Stimulated activated CD4-positive, alpha-beta T cell treated with anti-CD3 and anti-CD28 coated beads, Interleukin-12 subunit alpha, Interleukin-12 subunit beta, amount 100 ng/mL, for 48 hours (primary cell): ENCODE data around the gene PPM1N.

ENCODE experiments used
- DNase-seq, 3 donors: peaks; one replicate each; pipeline ENCODE4 v3.0.0-alpha.2; 2020; ENCODE audit warnings: low read depth in 2 of 3, low spot score in 1 of 3

Gene PPM1N

DNA sequence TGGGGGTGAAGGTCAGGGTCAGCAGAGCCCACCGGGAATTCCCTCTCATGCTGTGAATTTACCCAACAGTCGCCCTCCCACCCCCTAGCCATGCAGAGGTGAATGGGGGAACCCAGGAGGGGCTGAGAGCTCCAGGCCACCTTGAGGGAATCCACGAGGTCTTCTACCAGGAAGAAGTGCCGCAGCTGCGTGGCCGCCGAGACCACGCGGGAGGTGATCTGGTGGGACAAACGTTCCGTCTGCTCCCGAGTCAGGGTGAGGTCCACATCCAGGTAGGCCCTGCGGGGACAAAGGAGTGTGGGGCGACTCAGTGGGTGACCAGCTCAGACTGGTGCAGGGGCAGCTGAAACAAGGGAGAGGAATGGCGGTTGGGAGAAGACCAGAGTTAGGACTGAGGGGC is 9.5 kb upstream of the PPM1N start:
- no peak for DNase-seq

GRCh38 chr19:45489216-45489855 is 8.9 kb upstream of the PPM1N start:
- DNase-seq, result no peak

DNA sequence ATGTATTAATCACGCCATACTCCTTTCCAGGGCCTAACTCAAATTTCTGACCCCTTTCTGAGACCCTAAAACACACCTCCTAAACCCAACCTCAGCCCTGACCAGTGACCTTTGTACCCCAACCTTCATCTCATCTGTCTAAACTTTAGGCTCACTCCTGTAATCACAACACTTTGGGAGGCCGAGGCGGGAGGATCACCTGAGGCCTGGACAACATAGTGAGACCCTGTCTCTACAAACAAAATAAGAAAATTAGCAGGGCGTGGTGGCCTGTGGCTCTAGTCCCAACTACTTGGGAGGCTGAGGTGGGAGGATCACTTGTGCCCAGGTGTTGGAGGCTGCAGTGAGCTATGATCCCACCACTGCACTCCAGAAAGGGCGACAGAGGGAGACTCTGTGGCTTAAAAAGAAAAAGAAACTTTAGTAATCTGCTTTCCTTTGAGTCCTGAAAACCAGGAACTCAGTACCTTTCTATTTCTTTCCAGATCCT is 6.1 kb upstream of the PPM1N start:
- DNase-seq, result no peak

- no peak for DNase-seq
Observed at GRCh38 chr19:45492627-45493470, 5.4 kb upstream of the PPM1N start.

DNA sequence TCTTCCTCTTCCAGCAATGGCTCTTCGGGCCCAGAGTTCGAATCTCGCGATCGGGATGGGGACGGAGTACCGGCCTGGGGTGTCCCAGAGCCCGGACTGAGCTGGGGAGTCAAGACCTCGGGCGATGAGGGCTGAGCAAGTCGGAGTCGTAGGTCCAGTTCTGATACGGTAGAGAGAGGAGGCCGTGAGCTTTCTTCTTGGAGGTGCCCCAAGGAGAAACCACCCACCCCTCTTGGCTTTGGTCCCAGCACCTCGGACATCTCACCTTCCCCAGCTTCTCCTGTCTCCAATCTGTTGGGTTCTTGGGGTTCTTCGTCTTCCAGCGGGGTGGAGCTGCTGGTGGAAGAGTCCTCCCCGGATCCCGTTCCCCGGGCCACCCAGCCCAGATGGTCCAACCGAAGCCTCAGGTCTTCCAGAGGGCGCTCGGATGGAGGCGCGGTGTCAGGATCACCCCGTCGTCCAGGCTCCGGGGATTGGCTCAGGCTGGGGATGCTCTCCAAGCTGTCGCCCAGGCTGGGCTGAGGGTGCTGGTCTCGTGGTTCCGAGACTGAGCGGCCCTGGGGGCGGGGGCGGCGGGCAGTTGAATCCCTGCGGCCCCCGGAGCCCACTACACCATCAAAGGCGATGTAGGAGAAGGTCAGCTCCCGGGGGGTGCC is 3.9 kb upstream of the PPM1N start:
- DNase-seq, result no peak

GRCh38 chr19:45495178-45495577 is 3.1 kb upstream of the PPM1N start:
- DNase-seq, result no peak

DNA sequence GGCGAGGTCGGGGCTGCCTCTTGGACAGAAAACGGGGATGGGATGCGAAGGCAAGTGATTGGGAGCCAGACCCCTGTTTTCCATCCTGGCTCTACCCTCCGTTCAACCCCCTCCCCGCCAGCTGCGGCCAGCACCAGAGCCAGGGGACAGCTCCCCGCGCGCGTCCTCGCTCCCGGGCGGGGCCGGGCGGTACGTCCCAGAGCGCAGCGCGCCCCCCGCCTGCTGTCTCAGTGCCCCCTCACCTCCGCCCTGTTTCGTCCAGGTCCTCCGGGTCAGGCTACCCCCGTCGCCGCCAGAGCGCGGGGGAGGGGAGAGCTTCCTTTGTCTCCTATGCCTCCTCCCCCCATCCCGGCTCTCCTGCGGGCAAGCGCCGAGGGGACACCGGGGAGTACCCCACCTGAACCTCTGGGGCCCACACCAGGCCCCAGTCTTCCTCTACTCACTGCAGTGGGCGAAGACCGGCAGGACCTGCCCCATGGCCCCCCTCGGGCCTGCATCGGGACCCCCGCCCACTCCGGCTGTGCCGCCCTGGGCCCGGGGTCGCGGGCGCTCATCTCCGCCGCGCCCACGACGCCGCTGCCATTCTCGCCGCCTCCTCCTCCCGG is 1.8 kb upstream of the PPM1N start:
- no peak for DNase-seq

- no peak for DNase-seq
Observed at GRCh38 chr19:45497791-45498190, 452 bp upstream of the PPM1N start.

DNA sequence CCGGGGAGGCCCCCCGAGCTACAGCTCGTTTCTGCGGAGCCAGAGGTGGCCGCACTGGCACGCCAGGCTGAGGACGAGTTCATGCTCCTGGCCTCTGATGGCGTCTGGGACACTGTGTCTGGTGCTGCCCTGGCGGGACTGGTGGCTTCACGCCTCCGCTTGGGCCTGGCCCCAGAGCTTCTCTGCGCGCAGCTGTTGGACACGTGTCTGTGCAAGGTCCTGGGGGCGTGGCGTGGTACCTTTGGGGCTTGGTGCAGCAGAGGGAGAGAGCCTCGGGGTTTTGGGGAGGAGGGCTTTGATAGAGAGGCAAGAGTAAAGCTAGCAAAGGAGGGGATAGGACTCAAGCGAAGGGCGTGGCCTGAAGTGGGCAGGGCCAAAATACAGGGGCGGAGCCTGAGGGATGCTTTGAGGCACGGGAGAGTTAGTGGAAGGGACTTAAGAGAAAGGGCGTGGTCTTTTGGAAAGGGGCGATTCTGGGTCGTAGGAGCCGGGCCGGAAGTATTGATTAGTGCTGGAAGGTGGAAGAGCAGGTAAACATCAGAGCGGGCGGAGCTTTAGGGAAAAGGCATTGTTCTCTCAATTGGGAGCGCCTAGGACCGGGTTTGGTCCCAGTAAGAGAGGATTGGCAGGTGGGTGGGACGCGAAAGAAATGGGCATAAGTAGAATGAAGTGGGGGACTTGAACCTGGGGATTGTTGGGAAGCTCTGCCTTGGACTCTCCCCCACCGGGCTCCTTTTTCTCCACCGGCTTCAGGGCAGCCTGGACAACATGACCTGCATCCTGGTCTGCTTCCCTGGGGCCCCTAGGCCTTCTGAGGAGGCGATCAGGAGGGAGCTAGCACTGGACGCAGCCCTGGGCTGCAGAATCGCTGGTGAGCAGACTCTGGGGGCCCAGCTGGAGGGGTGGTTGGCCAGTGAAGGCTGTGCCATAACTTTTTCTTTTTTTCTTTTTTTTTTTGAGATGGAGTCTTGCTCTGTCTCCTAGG is 1.2 kb downstream of the PPM1N start:
- DNase-seq, result peak; percentile 58 to 70 (median 67)

DNA sequence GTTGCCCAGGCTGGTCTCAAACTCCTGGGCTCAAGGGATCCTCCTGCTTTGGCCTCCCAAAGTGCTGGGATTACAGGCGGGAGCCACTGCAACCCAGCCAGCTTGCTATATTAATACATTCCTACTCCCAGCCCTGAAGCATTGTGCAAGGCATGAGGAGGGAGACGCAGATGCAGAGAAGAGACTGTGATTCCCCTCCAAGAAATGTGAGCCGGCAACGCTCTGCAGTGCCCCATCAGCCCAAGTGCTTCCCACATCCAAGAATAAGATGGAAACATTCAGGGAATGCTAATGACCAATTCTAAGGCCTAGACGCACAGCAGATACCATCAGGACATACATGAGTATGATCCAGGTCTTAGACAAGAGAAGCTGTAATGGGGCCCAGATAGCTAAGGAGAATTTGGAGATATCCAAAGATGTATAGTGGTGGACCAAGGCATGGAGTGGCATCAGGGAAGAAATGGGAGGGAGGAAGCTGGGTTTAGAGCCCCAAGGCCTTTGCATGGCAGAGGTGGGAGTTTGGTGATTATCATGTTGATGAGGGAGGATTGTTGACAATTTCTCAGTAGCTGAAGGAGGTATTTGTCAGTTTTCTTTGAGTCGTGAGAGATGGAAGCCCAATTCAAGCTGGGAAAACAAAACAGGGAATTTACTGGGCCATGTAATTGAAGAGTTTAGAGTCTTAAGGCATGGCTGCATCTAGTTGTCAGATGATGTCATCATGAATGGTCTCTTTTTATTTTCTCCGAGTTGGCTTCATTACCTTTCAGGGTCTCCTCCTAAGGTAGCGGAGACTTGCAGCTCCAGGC is 2.9 kb downstream of the PPM1N start:
- no peak for DNase-seq

GRCh38 chr19:45501730-45502014 is 3.4 kb downstream of the PPM1N start:
- DNase-seq, result no peak

- no peak for DNase-seq
Observed at GRCh38 chr19:45502111-45502510, 3.9 kb downstream of the PPM1N start.

DNA sequence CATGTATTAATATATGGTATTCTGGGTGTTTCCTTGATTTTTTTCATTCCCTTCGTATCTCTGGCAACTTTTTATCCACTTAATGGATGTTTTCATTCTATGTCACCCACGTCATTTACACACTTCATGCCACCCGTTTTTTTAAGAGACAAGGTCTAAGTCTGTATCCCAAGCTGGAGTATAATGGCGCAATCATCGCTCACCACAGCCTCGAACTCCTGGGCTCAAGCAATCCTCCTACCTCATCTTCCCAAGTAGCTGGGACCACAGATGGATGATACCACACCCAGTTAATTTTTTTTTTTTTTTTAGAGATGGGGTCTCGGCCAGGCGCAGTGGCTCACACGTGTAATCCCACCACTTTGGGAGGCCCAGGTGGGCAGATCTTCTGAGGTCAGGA is 5.7 kb downstream of the PPM1N start:
- DNase-seq, result no peak

GRCh38 chr19:45505151-45505995 is 7.1 kb downstream of the PPM1N start:
- DNase-seq, result no peak

GRCh38 chr19:45505996-45506245 is 7.7 kb downstream of the PPM1N start:
- DNase-seq, result no peak

GRCh38 chr19:45506246-45506988 is 8.2 kb downstream of the PPM1N start:
- DNase-seq, result peak; percentile 97 to 99 (median 99)

GRCh38 chr19:45506989-45507871 is 9.0 kb downstream of the PPM1N start, which contains the start of gene VASP:
TSS of gene VASP (plus strand) at chr19:45507479. CDS start at chr19:45507772, 293 bp downstream.
- peak; percentile 87 to 89 (median 88) for DNase-seq
